Vagina (tissue), 2 donors: ENCODE results near the gene ATL1. TPM values are rescaled to one million over a fixed set of nuclear protein-coding genes. Genes with fewer than 3 reads are reported as not detected.

Experiments
- DNase-seq, 2 donors: peaks; one replicate each; pipeline ENCODE4 v3.0.0-alpha.2; 2017; ENCODE audit errors: extremely low spot score in 2 of 2
- H3K27ac ChIP-seq: fragments of 200-600 bp; sonication (generic); one replicate; pipeline ENCODE4 v1.5.1; 2019
- H3K27me3 ChIP-seq: fragments of 200-600 bp; sonication (generic); one replicate; pipeline ENCODE4 v1.5.1; 2019
- H3K36me3 ChIP-seq, 2 donors: fragments of 200-600 bp; sonication (generic); one replicate each; pipeline ENCODE4 v1.5.1; 2017 to 2019
- H3K4me1 ChIP-seq: fragments of 200-600 bp; sonication (generic); one replicate; pipeline ENCODE4 v1.5.1; 2019
- H3K4me3 ChIP-seq, 2 donors: fragments of 200-600 bp; sonication (generic); 1 replicate in 1 of 2; 2 replicates in 1 of 2; pipeline ENCODE4 v1.5.1; 2016 to 2019
- H3K9me3 ChIP-seq: fragments of 200-600 bp; sonication (generic); one replicate; pipeline ENCODE4 v1.5.1; 2019
- CTCF ChIP-seq, 3 experiments: fragments of 450-650 bp in 2 of 3; fragments of 200-600 bp in 1 of 3; sonication (generic) in 1 of 3; IDR thresholded peaks; one replicate each; pipeline ENCODE4 v1.5.1; 2017 to 2019; ENCODE audit warnings: antibody characterized with exemption in 3 of 3, mild to moderate bottlenecking in 2 of 3, moderate library complexity in 2 of 3
- POLR2A ChIP-seq, 2 donors: fragments of 450-650 bp; IDR thresholded peaks; one replicate each; pipeline ENCODE4 v1.6.1; 2017; ENCODE audit warnings: antibody characterized with exemption in 2 of 2, mild to moderate bottlenecking in 2 of 2, moderate library complexity in 2 of 2
- POLR2AphosphoS5 ChIP-seq, 2 donors: sonication (generic); formaldehyde crosslinking; IDR thresholded peaks; one replicate each; pipeline ENCODE4 v1.9.0; 2017; ENCODE audit warnings: antibody characterized with exemption in 2 of 2, mild to moderate bottlenecking in 2 of 2, low read depth in 1 of 2; ENCODE audit not compliant: insufficient read depth in 1 of 2
- intact Hi-C: fragments of 100-400 bp; cut with DNase I; formaldehyde crosslinking; loops from one replicate; pipeline ENCODE4 v1.15.1; 2023
- total RNA-seq: library from RNA; depleted of rRNA; stranded (reverse); fragments of >200 nt; gene quantifications from one replicate; pipeline ENCODE4 v1.2.3, GENCODE V29; 2016

ATL1 gene
- total RNA-seq, 1 donor from 2014 or later = 6.9 TPM

GRCh38 chr14:50520947-50521815 lies 38.8 kb upstream of the ATL1 start:
- DNase-seq = no peak
- intact Hi-C loops = no loop called here
- no peaks in the 10 kb centered on the region for H3K9me3 ChIP-seq
- H3K27me3 ChIP-seq = no peaks in the 10 kb centered on the region
- H3K4me1 ChIP-seq = peaks cover 83% of the 10 kb centered on the region
- TF ChIP-seq POLR2AphosphoS5 (IDR thresholded peaks at IDR 0.05; ENCODE audit: insufficient read depth in 1 of 2, low read depth in 1 of 2) (peak in 1 of 2 donors; percentile 36), POLR2A (IDR thresholded peaks at IDR 0.05) (no peak)
- H3K27ac ChIP-seq = peak overlapping the region; percentile 49
- H3K36me3 ChIP-seq = no peaks in the 10 kb centered on the region
- no peak overlapping the region for H3K4me3 ChIP-seq

- no peaks in the 10 kb centered on the region for H3K27me3 ChIP-seq
- no peak for DNase-seq
- H3K9me3 ChIP-seq = no peaks in the 10 kb centered on the region
- H3K4me1 ChIP-seq = peaks cover 90% of the 10 kb centered on the region
- intact Hi-C loops = no loop called here
- H3K36me3 ChIP-seq = no peaks in the 10 kb centered on the region
- no peak for TF ChIP-seq CTCF (IDR thresholded peaks at IDR 0.05)
- TF ChIP-seq POLR2A (IDR thresholded peaks at IDR 0.05) = no peak
- TF ChIP-seq POLR2AphosphoS5 (IDR thresholded peaks at IDR 0.05; ENCODE audit: insufficient read depth in 1 of 2, low read depth in 1 of 2) = no peak
- no peak overlapping the region for H3K4me3 ChIP-seq
- peak overlapping the region; percentile 49 for H3K27ac ChIP-seq
Observed at GRCh38 chr14:50521912-50522341, 38.0 kb upstream of the ATL1 start.

- H3K27ac ChIP-seq = peak overlapping the region; percentile 49
- no peak for DNase-seq
- no peak overlapping the region for H3K4me3 ChIP-seq
- H3K9me3 ChIP-seq = no peaks in the 10 kb centered on the region
- H3K36me3 ChIP-seq = no peaks in the 10 kb centered on the region
- H3K27me3 ChIP-seq = no peaks in the 10 kb centered on the region
- H3K4me1 ChIP-seq = peaks cover 89% of the 10 kb centered on the region
- TF ChIP-seq POLR2AphosphoS5 (IDR thresholded peaks at IDR 0.05; ENCODE audit: insufficient read depth in 1 of 2, low read depth in 1 of 2) = no peak
- intact Hi-C loops = no loop called here
Observed at GRCh38 chr14:50523271-50524041, 36.5 kb upstream of the ATL1 start.

- Histone ChIP-seq H3K4me3 (no peak overlapping the region), H3K27me3 (no peaks in the 10 kb centered on the region), H3K36me3 (no peaks in the 10 kb centered on the region), H3K27ac (no peak overlapping the region), H3K4me1 (peaks cover 89% of the 10 kb centered on the region), H3K9me3 (no peaks in the 10 kb centered on the region)
- intact Hi-C loops = no loop called here
- DNase-seq = no peak
- TF ChIP-seq POLR2A (IDR thresholded peaks at IDR 0.05) (no peak), CTCF (IDR thresholded peaks at IDR 0.05) (no peak), POLR2AphosphoS5 (IDR thresholded peaks at IDR 0.05; ENCODE audit: insufficient read depth in 1 of 2, low read depth in 1 of 2) (no peak)
Observed at GRCh38 chr14:50524060-50524459, 35.9 kb upstream of the ATL1 start.

- H3K4me3 ChIP-seq = no peak overlapping the region
- H3K9me3 ChIP-seq = no peaks in the 10 kb centered on the region
- DNase-seq = no peak
- TF ChIP-seq CTCF (IDR thresholded peaks at IDR 0.05) (no peak), POLR2AphosphoS5 (IDR thresholded peaks at IDR 0.05; ENCODE audit: insufficient read depth in 1 of 2, low read depth in 1 of 2) (no peak), POLR2A (IDR thresholded peaks at IDR 0.05) (no peak)
- H3K4me1 ChIP-seq = peaks cover 92% of the 10 kb centered on the region
- H3K27me3 ChIP-seq = no peaks in the 10 kb centered on the region
- H3K27ac ChIP-seq = no peak overlapping the region
- intact Hi-C loops = no loop called here
- no peaks in the 10 kb centered on the region for H3K36me3 ChIP-seq
Observed at GRCh38 chr14:50524731-50525515, 35.0 kb upstream of the ATL1 start.
